ENCODE measurements around the gene CA5B.

The CA5B gene

GRCh38 chrX:15815779-15816437 is 77.8 kb downstream of the CA5B start:
- no peak overlapping the region for H3K4me3 ChIP-seq (ENCODE audit: low read depth in 1 of 2, low read length in 1 of 2)
- H3K36me3 ChIP-seq: peaks cover 12% of the 10 kb centered on the region
- H3K27me3 ChIP-seq: no peaks in the 10 kb centered on the region
- H3K4me1 ChIP-seq (ENCODE audit: control insufficient read depth in 1 of 2, insufficient read depth in 1 of 2, low read depth in 1 of 2, low read length in 1 of 2): peaks cover 35 to 47% of the 10 kb centered on the region in 2 experiments
- H3K27ac ChIP-seq: peak overlapping the region; percentile 74
- TF ChIP-seq CTCF (IDR thresholded peaks at IDR 0.05): peak; percentile 56
- H3K9me3 ChIP-seq: no peaks in the 10 kb centered on the region

- no peak for TF ChIP-seq CTCF (IDR thresholded peaks at IDR 0.05)
- H3K4me3 ChIP-seq (ENCODE audit: low read depth in 1 of 2, low read length in 1 of 2): no peak overlapping the region
- no peaks in the 10 kb centered on the region for H3K27me3 ChIP-seq
- no peaks in the 10 kb centered on the region for H3K9me3 ChIP-seq
- H3K4me1 ChIP-seq (ENCODE audit: control insufficient read depth in 1 of 2, insufficient read depth in 1 of 2, low read depth in 1 of 2, low read length in 1 of 2): peaks cover 35 to 47% of the 10 kb centered on the region in 2 experiments
- H3K36me3 ChIP-seq: peaks cover 12% of the 10 kb centered on the region
- H3K27ac ChIP-seq: peak overlapping the region; percentile 74
Measured at GRCh38 chrX:15816438-15816809, 78.4 kb downstream of the CA5B start.

GRCh38 chrX:15816886-15817285 is 78.8 kb downstream of the CA5B start:
- TF ChIP-seq CTCF (IDR thresholded peaks at IDR 0.05): no peak
- no peaks in the 10 kb centered on the region for H3K9me3 ChIP-seq
- H3K27me3 ChIP-seq: no peaks in the 10 kb centered on the region
- peak overlapping the region; percentile 74 for H3K27ac ChIP-seq
- H3K4me1 ChIP-seq (ENCODE audit: control insufficient read depth in 1 of 2, insufficient read depth in 1 of 2, low read depth in 1 of 2, low read length in 1 of 2): peaks cover 34 to 47% of the 10 kb centered on the region in 2 experiments
- no peak overlapping the region for H3K4me3 ChIP-seq (ENCODE audit: low read depth in 1 of 2, low read length in 1 of 2)
- H3K36me3 ChIP-seq: peaks cover 12% of the 10 kb centered on the region

- Histone ChIP-seq H3K4me3 (ENCODE audit: low read depth in 1 of 2, low read length in 1 of 2) (no peak overlapping the region), H3K27me3 (no peaks in the 10 kb centered on the region), H3K36me3 (peaks cover 22% of the 10 kb centered on the region), H3K27ac (no peak overlapping the region), H3K9me3 (no peaks in the 10 kb centered on the region), H3K4me1 (ENCODE audit: control insufficient read depth in 1 of 2, insufficient read depth in 1 of 2, low read depth in 1 of 2, low read length in 1 of 2) (peaks cover 20 to 22% of the 10 kb centered on the region in 2 experiments)
- no peak for TF ChIP-seq CTCF (IDR thresholded peaks at IDR 0.05)
Measured at GRCh38 chrX:15820106-15821073, 82.3 kb downstream of the CA5B start.

- H3K36me3 ChIP-seq: peaks cover 29% of the 10 kb centered on the region
- no peak overlapping the region for H3K4me3 ChIP-seq (ENCODE audit: low read depth in 1 of 2, low read length in 1 of 2)
- H3K4me1 ChIP-seq (ENCODE audit: control insufficient read depth in 1 of 2, insufficient read depth in 1 of 2, low read depth in 1 of 2, low read length in 1 of 2): no peaks in the 10 kb centered on the region
- TF ChIP-seq CTCF (IDR thresholded peaks at IDR 0.05): no peak
- no peak overlapping the region for H3K27ac ChIP-seq
- H3K27me3 ChIP-seq: no peaks in the 10 kb centered on the region
- no peaks in the 10 kb centered on the region for H3K9me3 ChIP-seq
Measured at GRCh38 chrX:15822922-15823321, 84.9 kb downstream of the CA5B start.

Data from neutrophil (primary cell).